Sigmoid colon (tissue), 7 donors: ENCODE measurements around the gene SIPA1L3. TPM values are rescaled to one million over a fixed set of nuclear protein-coding genes. Genes with fewer than 3 reads are reported as not detected.

Experiments used
- DNase-seq: peaks from one replicate; pipeline ENCODE4 v3.0.0-alpha.2; 2019
- H3K27ac ChIP-seq, 4 donors: fragments of 200-600 bp; sonication (generic); one replicate each; pipeline ENCODE4 v1.5.1; 2016 to 2019; ENCODE audit warnings: mild to moderate bottlenecking in 1 of 4
- H3K27me3 ChIP-seq, 3 donors: fragments of 200-600 bp; sonication (generic); one replicate each; pipeline ENCODE4 v1.5.1; 2019; ENCODE audit warnings: mild to moderate bottlenecking in 1 of 3
- H3K36me3 ChIP-seq, 4 donors: fragments of 200-600 bp; sonication (generic); one replicate each; pipeline ENCODE4 v1.5.1; 2016 to 2019
- H3K4me1 ChIP-seq, 4 donors: fragments of 200-600 bp; sonication (generic); one replicate each; pipeline ENCODE4 v1.5.1; 2017 to 2019
- H3K4me3 ChIP-seq, 4 donors: fragments of 200-600 bp; sonication (generic); one replicate each; pipeline ENCODE4 v1.5.1; 2017 to 2019; ENCODE audit warnings: mild to moderate bottlenecking in 2 of 4, moderate library complexity in 1 of 4
- H3K9me3 ChIP-seq, 4 donors: fragments of 200-600 bp in 3 of 4; sonication (generic) in 3 of 4; one replicate each; pipeline versions ENCODE4 v1.5.1 to v1.6.1; 2013 to 2019
- CTCF ChIP-seq, 4 experiments: fragments of 450-650 bp in 3 of 4; fragments of 200-600 bp in 1 of 4; IDR thresholded peaks; one replicate each; pipeline ENCODE4 v1.5.1; 2016 to 2019; ENCODE audit warnings: antibody characterized with exemption in 4 of 4, mild to moderate bottlenecking in 3 of 4, moderate library complexity in 2 of 4
- EP300 ChIP-seq, 4 donors: sonication (generic); formaldehyde crosslinking; IDR thresholded peaks; one replicate each; pipeline ENCODE4 v1.6.1; 2017; ENCODE audit warnings: antibody characterized with exemption in 4 of 4
- POLR2A ChIP-seq, 2 donors: fragments of 450-650 bp; IDR thresholded peaks; one replicate each; pipeline ENCODE4 v1.6.1; 2016; ENCODE audit warnings: antibody characterized with exemption in 2 of 2, mild to moderate bottlenecking in 2 of 2, moderate library complexity in 2 of 2
- POLR2AphosphoS5 ChIP-seq, 4 donors: sonication (generic); formaldehyde crosslinking; IDR thresholded peaks; one replicate each; pipeline ENCODE4 v1.6.1; 2017; ENCODE audit warnings: antibody characterized with exemption in 4 of 4
- WGBS, 2 donors: extraction: QIAGEN DNeasy Blood & Tissue Kit; methylation state at CpG; one replicate each; pipeline ENCODE4 v1.1.7; 2013; 5-methylcytosine and 5-hydroxymethylcytosine counted together
- intact Hi-C: fragments of 100-400 bp; cut with DNase I; formaldehyde crosslinking; loops from one replicate; pipeline ENCODE4 v1.15.1; 2023
- polyA plus RNA-seq, 3 donors: library from polyadenylated mRNA; stranded (reverse); fragments of 200-250 nt; gene quantifications; one replicate each; pipeline ENCODE4 v1.2.3, GENCODE V29; 2013
- total RNA-seq, 4 donors: library from RNA; depleted of rRNA; stranded (reverse); fragments of >200 nt; gene quantifications; one replicate each; pipeline ENCODE4 v1.1.0, GENCODE V29; 2016
- donor health status: healthy with polysubstance abuse.
- donor health status: Bipolar disorder and iron deficiency.
- donor health status: healthy.

Gene SIPA1L3
- total and polyA plus RNA-seq, 7 donors = 7.7 to 47.9 (median 9.9) TPM

- H3K27me3 ChIP-seq = no peaks in the 10 kb centered on the region
- H3K4me1 ChIP-seq = no peaks in the 10 kb centered on the region
- no peaks in the 10 kb centered on the region for H3K36me3 ChIP-seq
- 71 to 86% methylated on average over 8 of the region's 8 CpGs for WGBS, 2 donors
- TF ChIP-seq POLR2A (IDR thresholded peaks at IDR 0.05) = no peak
- TF ChIP-seq POLR2AphosphoS5 (IDR thresholded peaks at IDR 0.05) = no peak
- TF ChIP-seq CTCF (IDR thresholded peaks at IDR 0.05) = no peak
- no peak for TF ChIP-seq EP300 (IDR thresholded peaks at IDR 0.05)
- H3K4me3 ChIP-seq = no peak overlapping the region
- no peak overlapping the region for H3K27ac ChIP-seq
- intact Hi-C loops = no loop called here
- H3K9me3 ChIP-seq = no peaks in the 10 kb centered on the region
- DNase-seq = no peak
These were observed 140.0 kb downstream of the SIPA1L3 start for GRCh38 chr19:38047049-38047438.

GRCh38 chr19:38047641-38048040 is 140.6 kb downstream of the SIPA1L3 start:
- no peaks in the 10 kb centered on the region for H3K9me3 ChIP-seq
- no peaks in the 10 kb centered on the region for H3K4me1 ChIP-seq
- H3K4me3 ChIP-seq = no peak overlapping the region
- WGBS, 2 donors = 75 to 89% methylated on average over 15 of the region's 15 CpGs
- intact Hi-C loops = no loop called here
- H3K27me3 ChIP-seq = no peaks in the 10 kb centered on the region
- no peak for TF ChIP-seq POLR2A (IDR thresholded peaks at IDR 0.05)
- TF ChIP-seq CTCF (IDR thresholded peaks at IDR 0.05) = no peak
- no peak for TF ChIP-seq EP300 (IDR thresholded peaks at IDR 0.05)
- no peak for TF ChIP-seq POLR2AphosphoS5 (IDR thresholded peaks at IDR 0.05)
- DNase-seq = no peak
- no peak overlapping the region for H3K27ac ChIP-seq
- no peaks in the 10 kb centered on the region for H3K36me3 ChIP-seq

DNA sequence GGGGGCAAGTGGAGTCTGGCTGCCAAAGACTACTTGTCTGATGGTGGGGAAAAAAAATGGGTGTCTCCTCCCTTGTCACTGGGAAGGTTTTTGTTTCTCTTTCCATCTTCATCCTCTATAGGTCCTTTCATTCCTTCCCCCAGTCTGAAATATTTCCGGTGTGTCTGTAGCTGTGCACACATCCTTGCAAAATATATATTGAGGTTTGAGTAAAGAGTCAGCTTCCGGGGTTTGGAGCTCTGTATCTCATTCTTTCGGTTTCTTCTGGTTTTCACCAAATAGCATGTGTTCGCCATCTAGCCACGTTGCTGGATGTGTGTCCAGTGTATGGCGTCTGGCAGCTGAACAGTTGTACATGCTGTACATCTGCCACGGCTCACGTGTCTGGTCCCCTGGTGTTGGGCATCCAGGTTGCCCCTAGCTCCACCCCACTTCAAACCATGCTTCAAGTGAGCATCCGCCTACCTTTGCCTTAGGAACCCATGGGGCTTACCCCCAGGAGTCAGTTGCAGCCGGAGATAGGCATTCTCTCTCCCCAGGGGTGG is 142.2 kb downstream of the SIPA1L3 start:
- H3K4me3 ChIP-seq = no peak overlapping the region
- TF ChIP-seq POLR2A (IDR thresholded peaks at IDR 0.05) = no peak
- TF ChIP-seq CTCF (IDR thresholded peaks at IDR 0.05) = no peak
- no peaks in the 10 kb centered on the region for H3K27me3 ChIP-seq
- H3K9me3 ChIP-seq = no peaks in the 10 kb centered on the region
- 59 to 86% methylated on average over 10 of the region's 10 CpGs for WGBS, 2 donors
- H3K27ac ChIP-seq = peak overlapping the region in 1 of 4 donors; percentile 22
- intact Hi-C loops = no loop called here
- DNase-seq = no peak
- H3K36me3 ChIP-seq = no peaks in the 10 kb centered on the region
- H3K4me1 ChIP-seq = no peaks in the 10 kb centered on the region

GRCh38 chr19:38055010-38055409 is 148.0 kb downstream of the SIPA1L3 start:
- Histone ChIP-seq H3K36me3 (no peaks in the 10 kb centered on the region), H3K27ac (no peak overlapping the region), H3K9me3 (no peaks in the 10 kb centered on the region), H3K27me3 (no peaks in the 10 kb centered on the region), H3K4me1 (no peaks in the 10 kb centered on the region), H3K4me3 (no peak overlapping the region)
- no peak for DNase-seq
- WGBS, 2 donors = 72 to 91% methylated on average over 9 of the region's 9 CpGs
- intact Hi-C loops = no loop called here
- no peak for TF ChIP-seq EP300 (IDR thresholded peaks at IDR 0.05)
- no peak for TF ChIP-seq CTCF (IDR thresholded peaks at IDR 0.05)
- no peak for TF ChIP-seq POLR2A (IDR thresholded peaks at IDR 0.05)
- no peak for TF ChIP-seq POLR2AphosphoS5 (IDR thresholded peaks at IDR 0.05)
